SJSA1 (cell line): Measurements from ENCODE around the gene MYO1D. TPM values are rescaled to one million over a fixed set of nuclear protein-coding genes. Genes with fewer than 3 reads are reported as not detected.
"Not testable (repeated sequence)": the region's sequence is repeated elsewhere in the genome, so short reads cannot be mapped to it uniquely, and the experiment has no call there.

ENCODE experiments used
- DNase-seq, 2 experiments: peaks; one replicate each; pipeline ENCODE4 v3.0.0-alpha.2; 2015 to 2020; ENCODE audit warnings: low spot score in 2 of 2, low read depth in 1 of 2
- H3K27ac ChIP-seq: fragments of 250-450 bp; sonication (Bioruptor Pico); 2 replicates; pipeline ENCODE4 v1.5.1; 2020; ENCODE audit warnings: mild to moderate bottlenecking, moderate library complexity
- H3K27me3 ChIP-seq: fragments of 250-450 bp; sonication (Bioruptor Pico); replicated peaks from 2 replicates; pipeline ENCODE4 v1.5.1; 2020; ENCODE audit warnings: mild to moderate bottlenecking, moderate library complexity
- H3K36me3 ChIP-seq: fragments of 250-450 bp; sonication (Bioruptor Pico); 2 replicates; pipeline ENCODE4 v1.5.1; 2020; ENCODE audit warnings: mild to moderate bottlenecking
- H3K4me1 ChIP-seq: fragments of 250-450 bp; sonication (Bioruptor Pico); replicated peaks from 2 replicates; pipeline ENCODE4 v1.6.1; 2021; ENCODE audit warnings: mild to moderate bottlenecking
- H3K4me3 ChIP-seq: fragments of 250-450 bp; sonication (Bioruptor Pico); 2 replicates; pipeline ENCODE4 v1.5.1; 2020; ENCODE audit warnings: mild to moderate bottlenecking
- H3K9me3 ChIP-seq: fragments of 250-450 bp; sonication (Bioruptor Pico); replicated peaks from 2 replicates; pipeline ENCODE4 v1.5.1; 2020; ENCODE audit warnings: mild to moderate bottlenecking
- total RNA-seq: library from RNA; depleted of rRNA; stranded (reverse); fragments of >200 nt; shearing (Covaris generic); gene quantifications from 2 replicates; pipeline ENCODE4 v1.2.3, GENCODE V29; 2014

Gene MYO1D
- total RNA-seq, 1 experiment from 2014 or later: 1.1 TPM

DNA sequence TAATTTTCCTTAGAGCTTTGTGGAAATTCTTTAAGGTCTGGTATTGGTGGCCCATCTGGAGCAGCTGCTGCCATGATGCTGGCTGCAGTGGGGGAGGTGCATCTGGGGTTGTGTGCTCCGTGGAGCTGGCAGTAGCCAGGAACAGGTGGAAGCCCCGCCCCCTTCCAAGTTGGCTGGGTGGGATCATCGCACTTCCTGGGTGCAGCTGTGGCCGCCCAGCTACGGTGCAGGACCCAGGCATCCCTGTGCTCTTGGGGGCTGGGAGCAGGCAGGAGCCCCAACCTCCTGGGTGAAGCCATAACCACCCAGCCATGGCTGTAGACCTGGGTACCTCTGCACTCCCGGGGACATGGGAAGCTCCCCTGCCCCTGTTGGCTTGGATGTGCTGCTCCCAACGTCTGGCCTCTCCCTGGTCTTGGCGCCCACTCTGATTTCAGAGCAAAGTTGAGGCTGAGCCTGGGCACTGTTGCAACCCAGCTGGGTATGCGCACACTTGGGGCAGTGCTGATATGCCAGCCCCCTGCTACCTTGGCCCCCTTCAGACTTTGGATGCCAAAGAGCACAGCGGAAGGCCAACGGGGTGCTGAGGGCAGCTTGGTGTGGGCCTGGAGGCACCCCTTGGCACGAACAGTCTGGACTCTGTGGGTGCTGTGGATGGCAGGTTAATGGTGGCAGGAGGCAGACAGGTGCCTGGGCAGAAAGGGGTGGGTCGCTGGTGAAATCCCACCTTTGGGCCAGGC, 145.2 kb downstream of the MYO1D start:
- no peak for DNase-seq
- H3K27ac ChIP-seq: no peak overlapping the region

DNA sequence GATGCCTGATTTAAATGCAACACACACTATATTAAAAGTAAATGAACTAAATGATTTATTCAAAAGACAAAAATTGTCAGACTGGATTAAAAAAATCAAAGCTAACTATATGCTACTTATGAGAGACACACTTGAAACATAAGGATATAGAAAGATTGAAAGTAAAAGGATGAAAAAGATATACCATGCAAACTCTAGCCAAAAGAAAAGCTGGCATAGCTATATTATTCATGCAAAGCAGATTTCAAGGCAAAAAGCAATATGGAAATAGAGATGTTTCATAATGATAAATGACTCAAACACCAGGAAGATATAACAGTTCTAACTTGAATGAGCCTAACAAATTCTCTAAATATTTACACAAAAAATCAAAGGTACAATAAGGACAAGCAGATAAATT, 149.2 kb downstream of the MYO1D start:
- Histone ChIP-seq H3K4me3 (no peak overlapping the region), H3K4me1 (no peaks in the 10 kb centered on the region), H3K27me3 (no peaks in the 10 kb centered on the region), H3K9me3 (no peaks in the 10 kb centered on the region), H3K36me3 (no peaks in the 10 kb centered on the region), H3K27ac (no peak overlapping the region)
- no peak for DNase-seq

More for the DNA sequence above, 145.2 kb downstream of the MYO1D start:
- H3K9me3 ChIP-seq: no peaks in the 10 kb centered on the region
- H3K4me1 ChIP-seq: no peaks in the 10 kb centered on the region
- H3K27me3 ChIP-seq: no peaks in the 10 kb centered on the region
- no peak overlapping the region for H3K4me3 ChIP-seq
- no peaks in the 10 kb centered on the region for H3K36me3 ChIP-seq

DNA sequence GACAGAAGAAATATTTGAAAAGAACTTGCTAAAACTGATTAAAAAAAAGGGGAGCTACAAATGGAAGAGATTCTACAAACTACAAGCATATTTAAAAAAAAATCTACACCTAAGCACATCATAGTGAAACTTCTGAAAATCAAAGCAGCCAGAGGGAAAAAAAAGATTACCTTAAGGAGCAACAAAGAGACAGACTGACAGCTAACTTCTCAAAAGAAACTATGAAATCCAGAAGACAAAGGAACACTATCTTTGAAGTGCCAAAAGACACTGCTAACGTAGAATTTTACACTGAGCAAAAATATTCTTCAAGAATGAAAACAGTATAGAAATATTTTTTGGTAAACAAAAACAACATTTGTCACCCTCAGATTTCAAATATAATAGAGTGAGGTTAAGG, 151.2 kb downstream of the MYO1D start:
- Histone ChIP-seq H3K36me3 (no peaks in the 10 kb centered on the region), H3K27me3 (no peaks in the 10 kb centered on the region), H3K4me1 (no peaks in the 10 kb centered on the region), H3K9me3 (no peaks in the 10 kb centered on the region), H3K4me3 (no peak overlapping the region), H3K27ac (no peak overlapping the region)
- no peak for DNase-seq

DNA sequence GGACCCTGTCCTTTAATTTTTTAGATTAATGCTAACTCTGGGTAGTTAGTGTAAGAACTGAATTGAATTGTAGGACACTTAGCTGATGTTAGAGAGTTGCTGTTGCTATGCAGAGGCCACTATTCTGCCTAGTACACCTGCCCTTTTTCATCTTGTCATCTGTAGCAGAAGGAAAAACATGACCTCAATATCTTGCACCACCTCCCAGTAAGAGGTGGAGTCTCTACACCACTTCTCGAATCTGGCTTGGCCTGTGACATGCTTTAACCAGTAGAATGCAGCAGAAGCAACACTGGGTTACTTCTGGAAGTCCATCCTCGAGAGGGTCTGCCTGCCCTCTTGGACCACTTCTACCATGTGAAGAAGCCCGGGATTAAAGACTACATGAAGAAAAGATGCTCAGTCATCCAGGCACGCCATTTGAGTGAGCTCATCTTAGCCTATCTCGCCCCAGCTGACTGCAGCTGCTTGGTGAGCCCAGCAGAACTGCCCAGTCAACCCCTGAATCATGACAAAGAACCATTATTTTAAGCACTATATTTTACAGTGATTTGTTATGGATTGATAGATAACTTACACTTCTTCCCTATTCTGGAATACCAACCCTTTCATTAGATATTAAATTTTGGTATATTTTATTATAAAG, 153.5 kb downstream of the MYO1D start:
- H3K9me3 ChIP-seq: no peaks in the 10 kb centered on the region
- no peak overlapping the region for H3K27ac ChIP-seq
- no peak for DNase-seq
- no peak overlapping the region for H3K4me3 ChIP-seq
- no peaks in the 10 kb centered on the region for H3K27me3 ChIP-seq
- no peaks in the 10 kb centered on the region for H3K36me3 ChIP-seq
- no peaks in the 10 kb centered on the region for H3K4me1 ChIP-seq

DNA sequence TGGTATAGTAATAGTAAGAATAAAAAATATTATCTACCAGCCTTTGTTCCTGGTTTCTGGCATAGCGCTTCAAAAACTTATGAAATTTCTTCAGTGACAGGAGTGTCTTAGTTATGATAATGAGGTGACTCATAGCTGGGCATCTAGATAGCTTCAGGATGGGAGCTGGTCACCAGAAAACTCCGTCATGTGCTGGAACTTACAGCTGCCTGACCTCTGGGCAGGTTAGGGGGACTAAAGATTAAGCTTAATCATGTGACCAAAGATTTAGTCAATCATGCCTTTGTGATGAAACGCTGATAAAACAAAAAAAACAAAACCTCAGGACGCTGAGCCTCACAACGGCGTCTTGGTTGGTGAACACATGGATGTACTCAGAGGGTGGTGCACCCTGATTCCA, 154.2 kb downstream of the MYO1D start:
- DNase-seq: no peak
- no peaks in the 10 kb centered on the region for H3K4me1 ChIP-seq
- H3K9me3 ChIP-seq: no peaks in the 10 kb centered on the region
- H3K4me3 ChIP-seq: no peak overlapping the region
- H3K36me3 ChIP-seq: no peaks in the 10 kb centered on the region
- H3K27ac ChIP-seq: no peak overlapping the region
- no peaks in the 10 kb centered on the region for H3K27me3 ChIP-seq

DNA sequence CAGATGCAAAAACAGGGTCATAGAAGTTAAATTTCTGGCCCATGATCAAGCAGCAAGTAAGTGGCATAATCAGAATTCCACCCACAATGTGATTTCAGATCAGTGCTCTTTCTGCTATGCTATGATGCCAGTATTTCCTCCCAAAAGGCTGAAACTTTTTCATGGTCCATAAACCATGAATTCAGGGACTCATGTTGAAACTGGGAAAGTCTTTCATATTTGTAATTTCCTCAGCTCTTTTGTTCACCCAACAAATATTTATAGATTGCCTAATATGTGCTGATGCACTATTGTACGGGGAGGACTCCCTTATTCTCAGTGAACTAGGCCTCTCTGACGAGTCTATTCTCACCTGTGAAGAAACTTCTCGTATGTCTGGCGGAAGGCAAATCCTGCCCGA, 156.3 kb downstream of the MYO1D start:
- Histone ChIP-seq H3K27me3 (no peaks in the 10 kb centered on the region), H3K36me3 (no peaks in the 10 kb centered on the region), H3K4me3 (no peak overlapping the region), H3K4me1 (no peaks in the 10 kb centered on the region), H3K9me3 (no peaks in the 10 kb centered on the region), H3K27ac (no peak overlapping the region)
- DNase-seq: no peak

DNA sequence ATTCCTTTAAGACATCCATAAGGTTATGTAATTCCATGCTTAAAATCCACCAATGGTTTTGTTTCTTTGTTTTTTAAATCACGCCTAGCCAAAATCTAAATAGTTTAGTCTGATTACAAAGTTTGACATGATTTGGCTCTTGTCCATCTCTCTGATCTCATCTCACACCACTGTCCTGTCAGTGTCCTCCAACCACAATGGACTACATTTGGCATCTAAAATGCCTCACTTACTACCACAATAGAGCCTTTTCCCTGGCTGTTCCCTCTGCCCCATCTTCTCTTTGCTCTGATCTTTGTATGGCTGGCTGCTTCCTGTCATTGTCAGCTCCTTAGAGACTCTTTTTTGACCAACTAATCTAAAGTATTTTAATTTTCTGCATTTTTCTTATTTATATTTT, 157.2 kb downstream of the MYO1D start:
- DNase-seq: no peak
- no peaks in the 10 kb centered on the region for H3K9me3 ChIP-seq
- H3K4me1 ChIP-seq: no peaks in the 10 kb centered on the region
- H3K36me3 ChIP-seq: no peaks in the 10 kb centered on the region
- no peak overlapping the region for H3K4me3 ChIP-seq
- no peak overlapping the region for H3K27ac ChIP-seq
- no peaks in the 10 kb centered on the region for H3K27me3 ChIP-seq

DNA sequence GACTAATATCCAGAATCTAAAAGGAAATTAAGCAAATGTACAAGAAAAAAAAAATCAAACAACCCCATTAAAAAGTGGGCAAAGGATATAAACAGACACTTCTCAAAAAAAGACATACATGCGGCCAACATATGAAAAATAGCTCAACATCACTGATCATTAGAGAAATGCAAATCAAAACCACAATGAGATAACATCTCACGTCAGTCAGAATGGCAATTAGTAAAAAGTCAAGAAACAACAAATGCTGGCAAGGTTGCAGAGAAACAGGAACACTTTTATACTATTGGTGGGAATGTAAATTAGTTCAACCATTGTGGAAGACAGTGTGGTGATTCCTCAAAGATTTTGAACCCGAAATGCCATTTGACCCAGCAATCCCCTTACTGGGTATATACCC, 162.0 kb downstream of the MYO1D start:
- not testable (repeated sequence) for DNase-seq, H3K4me3 ChIP-seq, H3K27me3 ChIP-seq, H3K36me3 ChIP-seq, H3K9me3 ChIP-seq, H3K27ac ChIP-seq, H3K4me1 ChIP-seq

DNA sequence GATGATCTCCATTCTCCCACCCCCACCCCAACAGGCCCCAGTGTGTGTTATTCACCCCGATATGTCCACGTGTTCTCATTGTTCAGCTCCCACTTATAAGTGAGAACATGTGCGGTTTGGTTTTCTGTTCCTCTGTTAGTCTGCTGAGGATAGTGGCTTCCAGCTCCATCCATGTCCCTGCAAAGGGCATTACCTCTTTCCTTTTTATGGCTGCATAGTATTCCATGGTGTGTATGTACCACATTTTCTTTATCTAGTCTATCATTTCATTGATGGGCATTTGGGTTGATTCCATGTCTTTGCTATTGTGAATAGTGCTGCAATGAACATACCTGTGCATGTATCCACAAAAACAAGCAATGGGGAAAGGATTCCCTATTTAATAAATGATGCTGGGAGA, 162.7 kb downstream of the MYO1D start:
- H3K9me3 ChIP-seq, DNase-seq, H3K27ac ChIP-seq, H3K27me3 ChIP-seq, H3K4me1 ChIP-seq, H3K4me3 ChIP-seq, H3K36me3 ChIP-seq: not testable (repeated sequence)

DNA sequence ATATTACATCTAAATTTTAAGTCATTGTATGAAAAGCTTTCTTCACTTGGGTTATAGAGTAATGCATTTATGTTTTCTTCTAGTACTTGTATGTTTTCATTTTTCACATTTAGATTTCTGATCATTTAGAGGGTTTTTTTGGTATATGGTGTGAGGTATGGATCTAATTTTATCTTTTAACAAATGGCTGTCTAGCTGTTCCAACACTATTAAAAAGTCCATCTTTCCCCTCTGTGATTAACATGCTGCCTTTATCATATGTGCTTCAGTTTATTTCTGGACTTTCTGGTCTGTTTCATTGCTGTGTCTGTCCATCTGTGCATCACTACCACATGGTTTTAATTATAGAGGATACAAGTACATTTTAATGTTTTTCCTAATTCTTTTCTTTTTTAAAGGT, 163.8 kb downstream of the MYO1D start:
- H3K27ac ChIP-seq: no peak overlapping the region
- H3K4me1 ChIP-seq: no peaks in the 10 kb centered on the region
- no peak for DNase-seq
- no peak overlapping the region for H3K4me3 ChIP-seq
- no peaks in the 10 kb centered on the region for H3K9me3 ChIP-seq
- no peaks in the 10 kb centered on the region for H3K36me3 ChIP-seq
- H3K27me3 ChIP-seq: no peaks in the 10 kb centered on the region

DNA sequence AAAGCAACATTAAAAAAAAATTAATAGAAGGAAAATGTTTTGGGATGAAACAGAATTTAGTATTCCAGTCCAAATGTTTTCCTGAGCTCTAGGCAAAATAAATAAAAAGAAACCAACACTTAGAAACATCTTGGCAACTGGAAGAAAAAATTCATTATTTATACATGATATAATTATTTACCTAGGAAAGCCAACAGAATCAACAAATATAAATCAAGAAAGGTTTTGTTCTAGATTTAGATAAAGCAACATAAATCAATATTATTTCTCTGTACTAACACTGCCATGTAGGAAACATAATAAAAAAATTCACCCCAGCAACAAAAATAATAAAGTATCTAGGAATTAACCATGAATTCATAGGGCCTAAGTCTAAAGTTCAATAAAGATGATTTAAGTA, 167.4 kb downstream of the MYO1D start:
- Histone ChIP-seq H3K27me3 (no peaks in the 10 kb centered on the region), H3K4me1 (no peaks in the 10 kb centered on the region), H3K27ac (no peak overlapping the region), H3K4me3 (no peak overlapping the region), H3K36me3 (no peaks in the 10 kb centered on the region), H3K9me3 (no peaks in the 10 kb centered on the region)
- DNase-seq: no peak

DNA sequence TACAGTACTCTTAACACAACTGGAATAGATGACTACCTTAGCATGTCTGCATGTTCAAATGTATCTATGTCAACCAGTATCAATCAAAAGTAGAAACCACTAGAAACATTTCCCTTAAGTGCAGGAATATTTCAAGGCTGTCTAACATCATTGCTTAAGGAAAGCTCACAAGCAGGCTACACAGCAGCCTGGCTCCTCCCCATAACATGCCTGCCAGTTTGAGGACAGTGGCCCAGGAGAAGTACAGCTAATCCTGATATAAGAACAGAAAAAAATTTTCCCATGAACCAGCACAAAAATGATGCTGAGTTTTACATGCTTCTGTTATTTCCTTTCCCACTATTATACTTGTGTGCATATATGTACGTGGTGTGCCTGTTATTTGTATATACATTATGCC, 175.1 kb downstream of the MYO1D start:
- Histone ChIP-seq H3K36me3 (no peaks in the 10 kb centered on the region), H3K27ac (no peak overlapping the region), H3K4me3 (no peak overlapping the region), H3K9me3 (no peaks in the 10 kb centered on the region), H3K27me3 (no peaks in the 10 kb centered on the region; the same call in 1 of the 2 replicates), H3K4me1 (no peaks in the 10 kb centered on the region)
- DNase-seq: no peak

DNA sequence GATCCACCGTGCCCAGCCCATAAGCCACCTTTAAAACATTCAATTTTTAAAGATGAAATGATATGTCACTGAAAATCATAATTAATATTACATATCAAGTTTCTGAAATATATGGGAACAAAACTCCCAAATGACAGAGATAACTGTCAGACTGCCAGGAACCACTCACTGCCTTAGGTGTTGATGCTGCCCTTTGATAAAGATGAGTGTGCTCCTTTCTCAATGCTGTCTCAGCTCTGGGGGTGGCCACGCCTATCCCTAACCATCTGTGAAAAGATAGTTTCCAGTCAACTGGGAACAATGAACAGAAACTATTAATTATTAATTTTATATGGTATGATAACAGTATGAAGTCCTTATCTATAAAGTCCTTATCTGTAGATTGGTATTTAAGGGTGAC, 177.7 kb downstream of the MYO1D start:
- Histone ChIP-seq H3K4me1 (no peaks in the 10 kb centered on the region), H3K27me3 (no peaks in the 10 kb centered on the region; the same call in 1 of the 2 replicates), H3K4me3 (no peak overlapping the region), H3K9me3 (no peaks in the 10 kb centered on the region), H3K36me3 (no peaks in the 10 kb centered on the region), H3K27ac (no peak overlapping the region)
- DNase-seq: no peak

DNA sequence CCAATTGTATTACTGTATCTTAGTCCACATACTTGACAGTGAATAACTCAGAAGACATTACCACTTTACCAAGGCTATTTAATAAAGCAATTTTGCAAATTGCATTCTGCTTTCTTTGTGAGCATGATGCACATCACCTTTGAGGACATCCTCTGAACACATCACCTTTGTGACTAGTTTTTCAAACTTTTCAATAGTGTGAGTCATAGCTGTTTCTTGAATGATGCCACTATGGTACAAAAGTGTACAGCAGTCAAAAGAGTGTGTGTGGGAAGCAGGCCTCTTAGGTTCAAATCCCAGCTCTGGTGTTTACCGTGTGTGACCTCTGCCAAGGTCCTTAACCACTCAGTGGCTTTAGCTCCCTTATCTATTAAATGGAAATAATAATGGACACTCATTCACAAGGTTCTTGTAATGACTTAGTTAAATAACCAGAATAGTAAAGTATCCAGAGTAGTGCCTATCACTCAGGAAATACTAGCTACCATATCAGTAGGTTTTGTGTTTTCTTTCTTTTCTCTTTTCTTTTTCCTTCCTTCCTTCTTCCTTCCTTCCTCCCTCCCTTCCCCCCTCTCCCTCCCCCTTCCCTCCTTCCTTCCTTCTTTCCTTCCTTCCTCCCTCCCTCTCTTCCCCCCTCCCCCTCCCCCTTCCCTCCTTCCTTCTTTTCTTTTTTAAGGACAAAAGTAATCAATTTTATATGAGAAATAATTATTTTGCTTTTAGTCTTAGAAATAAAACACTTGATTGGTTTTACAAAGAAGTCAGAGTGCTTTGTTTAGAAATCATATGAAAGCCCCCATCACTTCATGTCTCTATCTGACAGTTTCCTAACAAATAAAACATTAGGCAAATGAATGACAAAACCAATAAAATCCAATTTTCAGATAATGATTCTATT, 178.9 kb downstream of the MYO1D start:
- Histone ChIP-seq H3K36me3 (no peaks in the 10 kb centered on the region), H3K4me3 (no peak overlapping the region), H3K27me3 (no peaks in the 10 kb centered on the region; the same call in 1 of the 2 replicates), H3K27ac (no peak overlapping the region), H3K9me3 (no peaks in the 10 kb centered on the region), H3K4me1 (no peaks in the 10 kb centered on the region)
- no peak for DNase-seq
